Tibial nerve (tissue), 4 donors: ENCODE data around the gene NEGR1.
A peak's percentile ranks its signal among the peaks of the same experiment; 100 is the strongest.

Experiments used
- EP300 ChIP-seq, 2 donors: sonication (generic); formaldehyde crosslinking; IDR thresholded peaks; one replicate each; pipeline ENCODE4 v1.6.1; 2017; ENCODE audit warnings: antibody characterized with exemption in 2 of 2, mild to moderate bottlenecking in 1 of 2
- POLR2A ChIP-seq, 2 donors: fragments of 450-650 bp; IDR thresholded peaks; one replicate each; pipeline ENCODE4 v1.6.1; 2017; ENCODE audit warnings: antibody characterized with exemption in 2 of 2, mild to moderate bottlenecking in 2 of 2, moderate library complexity in 2 of 2
- TF ChIP-seq, protein P1 (sequence below), 5 experiments: fragments of 200-600 bp in 3 of 5; fragments of 450-650 bp in 2 of 5; sonication (generic) in 3 of 5; IDR thresholded peaks; one replicate each; pipeline ENCODE4 v1.5.1; 2016 to 2019; ENCODE audit warnings: antibody characterized with exemption in 5 of 5, mild to moderate bottlenecking in 3 of 5, moderate library complexity in 2 of 5

DNA sequence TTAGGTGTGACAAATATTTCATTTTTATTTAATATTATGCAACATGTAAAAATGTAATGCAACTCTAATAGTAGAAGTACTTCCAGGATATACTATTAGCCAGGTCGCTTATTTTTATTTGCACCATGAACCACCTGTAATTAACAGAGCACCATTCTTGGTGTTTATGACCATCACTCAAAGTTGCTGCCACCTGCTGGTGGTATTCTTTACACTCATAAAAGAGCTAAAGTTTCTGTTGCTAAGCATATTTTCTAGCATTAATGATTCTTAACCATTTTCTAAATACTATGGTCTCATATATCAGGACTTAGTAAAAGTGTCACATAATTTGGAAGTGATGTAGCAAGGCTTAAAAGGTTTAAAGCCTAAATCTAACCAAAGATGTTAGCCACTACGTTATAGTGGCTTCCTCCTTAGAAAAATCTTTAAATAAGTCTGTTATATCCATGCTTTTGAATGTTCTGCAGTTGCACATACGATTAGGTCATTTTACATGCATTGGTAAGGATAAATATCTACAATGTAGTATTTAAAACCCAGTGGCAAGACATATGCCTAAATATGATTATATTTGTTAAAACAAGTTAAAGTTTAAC, 244.5 kb downstream of the NEGR1 start:
- TF ChIP-seq EP300 (IDR thresholded peaks at IDR 0.05) = no peak
- no peak for TF ChIP-seq POLR2A (IDR thresholded peaks at IDR 0.05)
- TF ChIP-seq, protein P1, sequence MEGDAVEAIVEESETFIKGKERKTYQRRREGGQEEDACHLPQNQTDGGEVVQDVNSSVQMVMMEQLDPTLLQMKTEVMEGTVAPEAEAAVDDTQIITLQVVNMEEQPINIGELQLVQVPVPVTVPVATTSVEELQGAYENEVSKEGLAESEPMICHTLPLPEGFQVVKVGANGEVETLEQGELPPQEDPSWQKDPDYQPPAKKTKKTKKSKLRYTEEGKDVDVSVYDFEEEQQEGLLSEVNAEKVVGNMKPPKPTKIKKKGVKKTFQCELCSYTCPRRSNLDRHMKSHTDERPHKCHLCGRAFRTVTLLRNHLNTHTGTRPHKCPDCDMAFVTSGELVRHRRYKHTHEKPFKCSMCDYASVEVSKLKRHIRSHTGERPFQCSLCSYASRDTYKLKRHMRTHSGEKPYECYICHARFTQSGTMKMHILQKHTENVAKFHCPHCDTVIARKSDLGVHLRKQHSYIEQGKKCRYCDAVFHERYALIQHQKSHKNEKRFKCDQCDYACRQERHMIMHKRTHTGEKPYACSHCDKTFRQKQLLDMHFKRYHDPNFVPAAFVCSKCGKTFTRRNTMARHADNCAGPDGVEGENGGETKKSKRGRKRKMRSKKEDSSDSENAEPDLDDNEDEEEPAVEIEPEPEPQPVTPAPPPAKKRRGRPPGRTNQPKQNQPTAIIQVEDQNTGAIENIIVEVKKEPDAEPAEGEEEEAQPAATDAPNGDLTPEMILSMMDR (IDR thresholded peaks at IDR 0.05) = peak; percentile 5 to 47 (median 25)
